ENCODE results near the gene AOC3. TPM values are rescaled to one million over a fixed set of nuclear protein-coding genes. Genes with fewer than 3 reads are reported as not detected.

AOC3 gene
- total RNA-seq, 1 experiment from 2014 or later: 2.8 TPM

- Histone ChIP-seq H4K91ac (ENCODE audit: insufficient read length, low read depth, low read length) (no peak overlapping the region), H4K8ac (replicated peaks; ENCODE audit: insufficient read length, low read depth, low read length) (no peak overlapping the region), H2BK5ac (ENCODE audit: insufficient read length, low read length) (no peak overlapping the region), H3K9ac (ENCODE audit: extremely low read depth, insufficient read length, low read length) (no peak overlapping the region), H2BK12ac (ENCODE audit: insufficient read length, low read depth, low read length) (no peak overlapping the region), H3K23me2 (ENCODE audit: insufficient read length, low read depth, low read length, poor library complexity, severe bottlenecking) (no peaks in the 10 kb centered on the region), H4K5ac (ENCODE audit: insufficient read length, low read depth, low read length) (no peak overlapping the region), H3K23ac (ENCODE audit: insufficient read length, low read depth, low read length) (no peak overlapping the region), H3K79me1 (ENCODE audit: insufficient read depth, low read depth, low read length, poor library complexity, severe bottlenecking) (no peaks in the 10 kb centered on the region), H2AFZ (ENCODE audit: low read length) (no peak overlapping the region), H3K4ac (ENCODE audit: low read depth, low read length) (no peak overlapping the region), H2BK120ac (ENCODE audit: low read depth, low read length, poor library complexity, severe bottlenecking) (no peak overlapping the region), H2BK15ac (ENCODE audit: low read depth, low read length) (no peak overlapping the region), H3K27me3 (ENCODE audit: insufficient read depth, low read length) (no peaks in the 10 kb centered on the region), H3K56ac (ENCODE audit: insufficient read length, low read depth, low read length) (no peak overlapping the region), H3T11ph (ENCODE audit: low read length) (no peak overlapping the region), H3K79me2 (ENCODE audit: insufficient read depth, low read length) (no peaks in the 10 kb centered on the region), H3K4me1 (ENCODE audit: insufficient read depth, low read length) (no peaks in the 10 kb centered on the region), H3K18ac (ENCODE audit: insufficient read length, low read depth, low read length) (no peak overlapping the region), H2AK5ac (ENCODE audit: insufficient read length, low read length) (no peak overlapping the region), H4K20me1 (ENCODE audit: control insufficient read depth, insufficient read depth, insufficient read length) (no peaks in the 10 kb centered on the region), H2BK20ac (ENCODE audit: low read depth, low read length, poor library complexity, severe bottlenecking) (no peak overlapping the region), H3K14ac (ENCODE audit: insufficient read depth, low read length) (no peak overlapping the region), H3K4me2 (ENCODE audit: insufficient read depth, insufficient read length, low read length) (no peak overlapping the region), H3K27ac (ENCODE audit: insufficient read length, low read depth, low read length) (no peak overlapping the region), H3K9me3 (ENCODE audit: control insufficient read depth, low read depth, low read length) (no peaks in the 10 kb centered on the region)
- Mint-ChIP-seq H3K4me3 (no peak overlapping the region), H3K36me3 (ENCODE audit: insufficient read depth in 1 of 3, low read depth in 3 of 3) (peaks cover 25 to 83% (median 65%) of the 10 kb centered on the region in 3 experiments; a peak in 6 of 7 replicates), H3K4me1 (no peaks in the 10 kb centered on the region), H3K27ac (no peak overlapping the region), H3K27me3 (ENCODE audit: low read depth) (no peaks in the 10 kb centered on the region), H3K9me3 (no peaks in the 10 kb centered on the region)
- DNase-seq: no peak
- WGBS (ENCODE audit: extremely low coverage, insufficient read length, low lambda C conversion rate): no CpG with 5 or more reads among the region's 1 CpG
- TF ChIP-seq CTCF (conservative IDR thresholded peaks at IDR 0.05): no peak
Observed at GRCh38 chr17:42817866-42818265, 33.1 kb upstream of the AOC3 start.

Measured in H9 (cell line).